Measurements from ENCODE around the gene SUN5.
"Not testable (repeated sequence)": the region's sequence is repeated elsewhere in the genome, so short reads cannot be mapped to it uniquely, and the experiment has no call there.

The SUN5 gene

DNA sequence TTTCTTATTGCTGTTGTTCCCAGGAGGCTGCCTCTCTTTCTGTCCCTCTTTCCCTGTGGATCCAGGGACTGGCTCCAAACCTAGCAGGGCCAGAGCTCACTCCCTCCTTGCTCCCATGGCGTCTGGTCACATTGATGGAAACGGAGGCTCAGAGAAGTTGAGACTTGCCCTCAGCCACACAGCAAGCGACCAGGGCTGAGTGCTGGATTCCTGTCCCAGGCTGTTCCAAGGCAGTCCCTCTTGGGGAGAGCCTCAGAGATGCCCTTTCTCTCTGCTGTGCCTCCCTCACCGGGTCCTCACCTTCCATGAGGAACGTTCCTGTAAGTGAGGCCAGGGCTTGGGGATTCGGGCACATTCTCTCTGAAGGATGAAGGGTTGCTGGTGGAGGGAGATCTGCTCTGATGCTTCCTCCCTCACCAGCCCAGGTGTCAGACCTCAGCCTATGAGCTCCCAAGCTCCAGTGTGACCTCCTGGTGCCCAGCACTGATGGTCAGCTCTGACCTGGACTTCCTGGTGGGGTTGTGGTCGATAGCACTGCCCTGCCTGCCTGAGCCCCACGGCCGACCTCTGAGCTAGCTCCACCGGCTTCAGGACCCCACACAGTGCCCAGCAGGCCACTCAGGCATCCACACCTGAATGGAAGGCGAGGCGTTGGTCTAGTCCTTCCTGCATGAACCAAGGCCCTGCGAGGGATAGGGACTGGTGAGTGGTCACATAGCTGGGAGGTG is 26.8 kb downstream of the SUN5 start:
- DNase-seq (ENCODE audit: low read depth) = no peak

DNA sequence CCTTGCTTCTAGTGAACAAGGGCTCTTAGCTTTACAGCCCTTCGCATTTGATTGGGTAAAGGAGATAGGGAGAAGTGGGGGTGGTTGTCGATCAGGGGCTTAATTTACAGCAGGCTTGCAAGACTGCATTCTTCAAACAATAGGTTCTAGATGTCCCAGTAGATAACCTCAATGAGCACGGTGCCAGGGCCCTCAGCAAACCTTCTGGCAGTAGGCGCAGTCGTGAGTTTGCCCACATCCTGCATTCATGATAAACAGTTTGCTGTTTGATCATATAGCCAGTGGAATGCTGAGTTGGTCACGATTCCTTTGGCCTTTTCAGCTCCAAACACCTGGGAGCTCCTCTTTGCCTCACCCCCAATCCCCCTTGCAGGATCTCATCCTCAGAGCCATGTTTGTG is 27.5 kb downstream of the SUN5 start:
- no peak for DNase-seq (ENCODE audit: low read depth)

DNA sequence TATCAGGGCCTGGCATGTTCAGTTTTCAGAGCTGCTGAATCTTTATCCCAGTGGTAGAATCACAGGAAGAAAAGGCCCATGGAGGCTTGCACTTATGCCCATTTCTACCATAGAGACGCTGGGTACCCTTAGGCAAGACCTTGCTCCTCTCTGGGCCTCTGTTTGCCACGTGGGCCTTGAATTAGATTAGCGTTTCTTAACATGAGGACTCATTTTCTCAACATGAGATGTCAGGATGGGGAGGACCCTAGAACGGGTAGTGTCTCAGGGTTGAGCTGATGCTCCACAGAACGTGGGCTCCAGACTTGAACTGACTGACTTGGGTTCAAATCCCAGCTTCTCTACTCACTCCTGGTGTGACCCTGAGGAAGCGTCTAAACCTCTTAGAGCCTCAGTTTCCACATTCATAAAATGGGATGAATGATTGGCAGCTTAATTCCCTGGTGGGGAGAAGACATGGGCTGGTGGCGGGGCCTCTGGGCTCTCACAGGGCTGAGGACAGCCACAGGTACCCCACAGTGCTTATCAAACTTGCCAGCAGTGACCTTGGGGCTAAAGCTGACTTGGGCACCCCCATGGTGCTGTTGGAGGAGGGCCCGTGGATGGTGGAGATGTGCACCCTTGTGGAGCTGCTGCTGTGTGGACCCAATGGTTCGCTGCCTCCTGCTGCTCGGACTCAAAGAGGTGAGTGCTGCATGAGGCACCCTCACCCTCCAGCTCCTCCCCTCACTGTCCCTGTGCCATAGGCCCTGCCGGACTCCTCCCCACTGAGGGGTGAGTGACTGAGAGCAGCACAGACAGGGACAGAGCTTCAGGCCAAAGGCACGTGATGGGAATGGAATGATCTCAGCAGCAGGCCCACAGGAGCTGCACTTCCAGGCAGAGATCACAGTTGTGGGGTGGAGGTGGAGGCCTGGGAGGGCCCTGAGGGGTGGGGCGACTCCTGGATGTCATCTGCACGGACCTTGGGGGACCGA is 28.2 kb downstream of the SUN5 start:
- DNase-seq (ENCODE audit: low read depth) = peak; percentile 14

DNA sequence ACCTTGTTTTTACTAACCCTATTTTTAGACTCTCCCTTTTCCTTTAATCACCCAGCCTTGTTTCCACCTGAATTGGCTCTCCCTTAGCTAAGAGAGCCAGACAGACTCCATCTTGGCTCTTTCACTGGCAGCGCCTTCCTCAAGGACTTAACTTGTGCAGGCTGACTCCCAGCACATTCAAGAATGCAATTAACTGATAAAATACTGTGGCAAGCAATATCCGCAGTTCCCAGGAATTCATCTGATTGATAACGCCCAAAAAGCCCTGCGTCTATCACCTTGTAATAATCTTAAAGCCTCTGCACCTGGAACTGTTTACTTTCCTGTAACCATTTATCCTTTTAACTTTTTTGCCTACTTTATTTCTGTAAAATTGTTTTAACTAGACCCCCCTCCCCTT is 29.1 kb downstream of the SUN5 start:
- not testable (repeated sequence) for DNase-seq (ENCODE audit: low read depth)

DNA sequence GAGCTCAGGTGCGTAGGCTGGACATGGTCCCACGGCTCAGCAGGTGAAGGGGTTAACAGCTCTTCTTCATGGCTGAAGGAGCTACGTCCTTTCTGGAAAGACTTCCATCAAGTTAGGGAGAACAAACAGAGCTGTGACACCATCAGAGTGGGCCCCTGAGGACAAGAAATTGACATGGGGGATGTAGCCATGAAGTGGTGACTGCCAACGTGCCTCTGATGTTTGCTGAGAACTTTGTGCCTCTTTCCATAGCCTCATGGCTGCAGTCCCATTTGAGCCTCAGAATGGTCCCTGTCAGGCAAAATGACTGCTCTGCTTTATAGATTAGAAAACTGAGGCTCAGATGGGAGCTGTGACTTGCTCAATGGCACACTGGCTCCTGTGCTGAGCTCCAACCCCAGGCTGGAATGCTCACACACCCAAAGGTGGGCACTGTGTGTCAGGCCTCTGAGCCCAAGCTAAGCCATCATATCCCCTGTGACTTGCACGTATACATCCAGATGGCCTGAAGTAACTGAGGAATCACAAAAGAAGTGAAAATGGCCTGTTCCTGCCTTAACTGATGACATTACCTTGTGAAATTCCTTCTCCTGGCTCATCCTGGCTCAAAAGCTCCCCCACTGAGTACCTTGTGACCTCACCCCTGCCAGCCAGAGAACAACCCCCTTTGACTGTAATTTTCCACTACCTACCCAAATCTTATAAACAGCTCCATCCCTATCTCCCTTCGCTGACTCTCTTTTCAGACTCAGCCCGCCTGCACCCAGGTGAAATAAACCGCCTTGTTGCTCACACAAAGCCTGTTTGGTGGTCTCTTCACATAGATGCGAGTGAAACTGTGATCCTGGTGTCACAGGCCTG is 29.8 kb downstream of the SUN5 start:
- DNase-seq (ENCODE audit: low read depth) = not testable (repeated sequence)

DNA sequence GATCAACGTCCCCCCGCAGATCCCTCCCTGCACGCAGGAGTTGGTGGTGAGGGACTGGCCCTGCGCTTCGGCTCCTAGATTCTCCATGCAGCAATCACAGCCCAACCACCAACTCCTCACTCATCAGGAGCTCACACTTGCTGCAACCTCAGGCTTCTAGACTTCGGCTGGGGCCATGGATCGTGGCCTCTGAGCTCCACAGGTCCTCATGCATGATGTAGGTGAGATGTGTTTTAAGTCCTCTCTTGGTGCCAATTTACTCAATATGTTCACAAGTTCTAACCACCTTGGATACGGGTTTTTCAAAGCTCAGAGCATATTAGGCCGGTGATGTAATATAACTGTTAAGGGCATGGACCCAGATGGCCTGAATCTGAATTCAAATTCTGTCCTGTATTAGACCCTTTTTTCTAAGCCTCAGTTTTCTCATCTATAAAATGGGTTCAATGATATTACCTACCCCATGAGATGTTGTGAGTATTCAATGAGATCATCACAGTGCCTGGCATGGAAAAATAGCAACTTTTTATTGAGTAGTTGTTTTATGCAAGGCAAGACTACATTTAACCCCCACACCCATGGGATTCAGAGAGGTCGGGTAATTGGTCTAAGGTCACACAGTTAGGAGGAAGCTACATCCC is 31.0 kb downstream of the SUN5 start:
- DNase-seq (ENCODE audit: low read depth) = no peak

DNA sequence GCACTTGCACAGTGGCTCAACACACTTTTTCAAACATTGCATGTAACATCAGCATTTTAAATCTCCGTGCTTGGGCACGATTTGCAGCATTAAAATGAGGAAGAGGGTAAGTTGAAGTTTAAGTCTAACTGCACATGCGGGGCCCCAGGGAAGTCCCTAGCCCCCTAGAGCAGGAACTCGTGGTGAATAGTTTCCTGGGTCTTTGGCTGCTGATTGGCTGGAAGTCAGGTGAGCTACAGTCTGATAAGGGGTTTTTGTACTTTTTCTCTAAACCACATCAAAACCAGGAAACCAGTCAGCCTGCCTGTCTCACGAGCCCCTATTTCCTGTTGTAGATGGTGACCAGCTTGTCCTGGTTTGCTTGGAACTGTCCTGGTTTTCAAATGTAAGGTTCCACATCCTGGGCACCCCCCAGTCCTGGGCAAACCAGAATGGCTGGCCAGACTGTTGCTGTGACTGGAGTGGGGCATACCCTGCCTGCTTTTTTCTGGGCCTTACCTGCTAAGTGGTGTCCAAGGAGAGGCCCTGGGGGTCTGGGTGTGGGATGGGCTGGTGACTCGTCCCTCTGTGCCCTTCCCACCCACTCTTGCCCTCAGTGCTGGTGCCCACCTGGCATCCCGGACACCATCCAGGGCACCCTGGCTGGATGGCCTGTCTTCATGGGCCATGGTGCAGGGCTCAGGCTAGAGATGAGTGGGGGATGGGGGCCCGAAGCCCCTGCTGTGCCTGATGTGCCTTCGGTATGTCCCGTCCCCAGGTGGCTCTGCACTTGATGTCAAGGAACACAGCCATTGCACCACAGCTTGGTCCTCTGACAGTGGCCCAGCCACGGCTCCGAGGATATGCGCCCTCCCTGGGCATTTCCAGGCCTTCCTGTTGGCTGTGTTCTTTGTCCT is 31.8 kb downstream of the SUN5 start:
- no peak for DNase-seq (ENCODE audit: low read depth)

DNA sequence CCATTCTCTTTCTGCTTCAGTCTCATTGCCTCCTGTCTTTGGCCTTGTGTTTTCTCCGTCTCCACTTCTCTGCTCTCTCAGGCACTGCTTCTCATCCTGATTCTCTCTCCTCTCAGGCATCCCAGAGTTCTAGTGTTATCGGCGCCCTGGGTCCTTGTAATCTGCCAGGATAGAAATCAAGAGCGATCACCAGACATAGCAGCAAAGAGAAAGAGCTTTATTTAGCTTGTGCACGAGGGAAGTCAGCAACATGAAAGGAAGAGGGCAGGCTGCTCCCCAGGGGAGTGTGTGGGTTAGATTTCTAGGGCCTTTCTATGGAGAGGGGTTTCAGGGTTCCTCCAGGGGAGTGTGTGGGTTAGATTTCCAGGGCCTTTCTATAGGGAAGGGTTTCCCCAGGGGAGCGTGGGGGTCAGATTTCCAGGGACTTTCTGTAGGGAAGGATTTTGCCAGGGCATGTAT is 32.5 kb downstream of the SUN5 start:
- no peak for DNase-seq (ENCODE audit: low read depth)

DNA sequence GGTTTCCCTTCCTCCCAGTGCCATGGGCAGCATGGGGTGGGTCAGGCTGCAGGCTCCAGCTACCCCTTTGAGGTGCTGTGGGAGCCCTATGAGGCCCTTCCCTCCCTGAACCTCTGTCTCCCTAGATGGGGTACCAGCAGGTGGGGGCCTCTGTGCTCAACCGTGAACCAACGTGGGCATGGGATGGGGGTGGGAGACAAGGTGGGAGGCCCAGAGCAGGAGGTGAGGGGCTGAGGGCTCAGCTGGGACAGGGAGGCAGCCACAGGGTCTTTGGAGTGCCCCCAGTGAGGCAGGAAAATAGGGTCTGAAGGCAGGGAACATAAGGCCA is 33.3 kb downstream of the SUN5 start:
- DNase-seq (ENCODE audit: low read depth) = no peak

DNA sequence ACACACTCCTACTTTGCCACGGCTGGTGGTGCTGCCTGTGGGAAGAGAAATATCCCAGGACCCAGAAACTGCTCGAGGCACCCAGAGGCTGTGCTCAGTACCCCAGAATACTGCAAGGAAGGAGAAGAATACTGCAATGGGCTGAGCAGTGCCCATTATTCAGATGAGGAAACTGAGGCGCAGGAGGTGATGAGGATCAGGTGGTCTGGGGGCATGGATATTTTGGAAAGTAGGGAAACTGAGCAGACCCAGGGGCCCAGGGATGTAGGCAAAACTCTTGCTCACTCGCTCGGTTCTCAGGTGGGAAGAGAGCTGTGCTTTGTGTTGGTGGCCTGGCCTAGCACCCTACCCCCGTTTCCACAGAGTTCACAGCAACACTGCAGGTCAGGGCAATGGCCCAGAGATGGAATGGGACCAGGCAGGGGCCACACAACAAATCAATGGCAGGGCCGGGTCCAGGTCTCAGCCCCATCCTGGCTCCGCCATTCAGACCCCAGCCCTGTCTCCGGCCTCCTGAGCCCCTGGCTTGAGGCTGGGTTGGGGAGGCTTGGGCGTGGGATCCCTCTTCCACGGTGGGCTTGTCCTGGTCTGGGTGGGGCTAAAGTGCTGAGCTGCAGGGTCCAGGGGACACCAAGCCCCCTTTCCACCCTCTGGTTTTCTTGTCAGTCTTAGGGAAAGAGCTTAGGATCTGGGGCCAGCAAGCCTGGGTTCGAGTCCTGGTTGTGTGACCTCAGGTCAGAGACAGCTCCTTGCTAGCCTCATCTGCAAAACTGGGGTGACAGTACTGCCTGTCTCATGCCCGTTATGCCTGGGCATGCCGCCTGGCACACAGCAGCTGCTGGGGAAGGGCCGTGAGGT is 33.9 kb downstream of the SUN5 start:
- DNase-seq (ENCODE audit: low read depth) = no peak

DNA sequence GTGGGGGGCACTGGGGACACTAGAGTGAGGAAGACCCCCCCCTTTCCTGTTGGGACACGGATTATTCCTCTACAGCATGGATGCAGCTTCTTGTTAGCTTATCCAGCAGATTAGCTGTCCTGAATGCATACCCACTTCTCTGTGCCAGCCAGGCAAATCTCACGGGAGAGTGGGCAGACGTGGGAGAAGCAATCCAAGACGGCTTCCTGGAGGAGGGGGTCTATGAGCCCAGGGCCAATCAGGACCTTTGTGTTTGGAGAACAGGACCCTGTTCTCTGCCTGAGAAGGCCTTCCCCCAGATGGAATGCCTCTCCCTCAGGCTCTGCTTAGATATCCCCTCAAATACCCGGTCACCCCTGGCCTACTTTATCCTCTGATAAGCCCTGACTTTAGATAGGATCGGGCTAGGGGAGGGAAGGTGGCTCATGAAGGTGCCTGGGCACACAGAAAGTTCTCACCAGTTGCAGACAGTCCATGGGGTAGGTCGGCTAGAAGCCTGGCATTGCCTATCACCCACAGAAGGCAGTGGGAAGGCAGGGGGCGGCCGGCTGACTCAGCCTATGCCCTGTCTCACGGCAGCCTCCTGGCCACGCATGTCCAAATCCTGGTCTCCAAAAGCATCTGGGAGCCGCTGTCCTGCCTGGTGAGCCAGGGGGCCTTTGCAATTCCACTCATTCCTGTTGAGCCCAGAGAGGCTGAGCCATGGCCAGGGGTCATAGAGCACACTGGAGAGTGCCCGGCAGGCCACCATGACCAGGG is 34.7 kb downstream of the SUN5 start:
- no peak for DNase-seq (ENCODE audit: low read depth)

DNA sequence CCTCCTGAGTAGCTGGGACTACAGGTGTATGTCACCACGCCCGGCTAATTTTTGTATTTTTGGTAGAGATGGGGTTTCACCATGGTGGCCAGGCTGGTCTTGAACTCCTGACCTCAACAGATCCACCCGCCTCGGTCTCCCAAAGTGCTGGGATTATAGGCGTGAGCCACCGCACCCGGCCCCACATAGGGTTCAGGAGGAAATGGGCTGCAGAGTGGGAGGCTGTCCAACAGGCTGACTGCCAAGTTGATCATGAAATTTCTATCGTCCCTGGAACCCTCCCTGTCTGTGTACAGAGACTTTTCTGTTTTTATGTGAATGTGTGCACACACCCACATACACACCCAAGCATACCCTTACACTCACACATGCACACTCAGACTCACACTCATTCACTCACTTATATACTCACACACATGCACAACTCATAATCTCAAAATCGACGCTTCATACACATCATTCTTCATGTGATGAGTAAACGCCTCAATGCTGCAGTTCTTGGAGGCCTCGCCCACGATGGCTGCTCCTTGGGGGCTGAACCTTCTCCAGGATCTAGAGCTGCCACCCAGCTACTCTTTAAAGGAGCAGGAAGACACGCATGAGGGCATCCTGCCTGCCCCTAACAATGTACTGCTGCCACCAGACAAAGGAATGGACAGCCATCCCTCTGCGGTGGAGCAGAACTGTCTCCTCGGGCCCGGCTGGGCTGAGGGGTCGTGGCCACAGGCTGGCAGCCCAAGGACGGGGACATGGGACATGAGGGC is 35.6 kb downstream of the SUN5 start:
- DNase-seq (ENCODE audit: low read depth) = no peak

DNA sequence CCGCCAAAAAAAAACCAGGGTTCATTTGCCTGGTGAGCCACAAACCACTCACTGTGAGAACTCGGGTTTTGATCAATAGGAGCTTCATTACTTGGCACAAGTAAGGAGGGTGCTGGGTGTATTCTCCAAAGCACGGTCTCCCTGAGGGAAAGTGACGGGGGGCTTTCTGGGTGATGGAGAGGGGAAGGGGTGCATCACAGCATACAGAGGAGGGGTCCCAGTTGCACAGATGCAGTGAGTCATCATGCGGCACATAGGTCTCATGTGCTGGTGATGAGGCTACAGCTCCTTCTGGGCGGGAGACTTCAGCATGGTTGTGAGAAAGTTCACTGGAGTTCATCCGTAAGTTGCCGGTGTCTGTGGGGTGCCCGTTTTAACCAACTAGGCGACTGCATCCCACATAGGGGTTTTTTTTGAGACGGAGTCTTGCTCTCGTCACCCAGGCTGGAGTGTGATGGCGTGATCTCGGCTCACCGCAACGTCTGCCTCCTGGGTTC is 36.2 kb downstream of the SUN5 start:
- no peak for DNase-seq (ENCODE audit: low read depth)

DNA sequence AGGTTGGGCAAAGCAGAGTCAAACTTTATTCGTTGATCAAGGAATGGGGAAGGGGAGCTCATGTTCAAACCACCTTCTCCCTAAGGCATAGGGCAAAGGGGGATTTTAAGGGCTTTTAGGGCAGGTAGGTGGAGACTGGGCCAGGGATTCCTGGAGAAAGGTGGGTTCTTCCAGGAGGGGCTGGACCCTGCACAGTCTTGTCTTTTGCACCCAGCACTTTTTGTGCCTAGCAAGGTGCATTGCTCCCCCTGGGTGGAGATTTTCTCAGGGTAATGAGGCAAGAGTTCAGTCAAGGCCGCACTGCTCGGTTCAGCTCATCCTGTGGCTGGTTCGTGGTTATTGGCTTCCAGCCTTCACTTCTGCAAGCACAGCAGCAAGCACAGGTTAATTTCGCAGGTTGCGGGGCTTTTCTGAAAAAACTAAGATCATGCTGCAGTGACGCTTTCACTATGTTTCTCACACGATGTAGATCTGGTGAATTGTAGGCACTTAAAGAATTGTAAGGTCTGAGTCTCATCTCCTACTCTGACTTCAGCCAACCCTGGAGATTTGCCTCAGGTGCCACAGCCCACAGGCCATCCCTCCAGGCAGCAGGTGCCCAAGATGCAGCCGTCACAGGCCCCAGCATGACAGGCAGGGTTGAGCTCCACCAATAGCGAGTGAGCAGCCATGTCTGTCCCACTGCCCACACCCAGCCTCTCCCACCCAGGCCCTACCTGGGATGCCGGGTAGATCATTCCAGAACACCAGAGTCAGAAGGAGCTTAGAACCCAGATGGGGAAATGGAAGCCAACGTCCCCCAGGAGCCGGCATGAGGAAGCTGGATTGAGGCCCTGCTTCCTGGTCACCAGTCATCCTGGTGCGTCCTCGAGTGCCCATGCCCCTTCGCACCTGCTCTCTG is 37.1 kb downstream of the SUN5 start:
- DNase-seq (ENCODE audit: low read depth) = no peak

DNA sequence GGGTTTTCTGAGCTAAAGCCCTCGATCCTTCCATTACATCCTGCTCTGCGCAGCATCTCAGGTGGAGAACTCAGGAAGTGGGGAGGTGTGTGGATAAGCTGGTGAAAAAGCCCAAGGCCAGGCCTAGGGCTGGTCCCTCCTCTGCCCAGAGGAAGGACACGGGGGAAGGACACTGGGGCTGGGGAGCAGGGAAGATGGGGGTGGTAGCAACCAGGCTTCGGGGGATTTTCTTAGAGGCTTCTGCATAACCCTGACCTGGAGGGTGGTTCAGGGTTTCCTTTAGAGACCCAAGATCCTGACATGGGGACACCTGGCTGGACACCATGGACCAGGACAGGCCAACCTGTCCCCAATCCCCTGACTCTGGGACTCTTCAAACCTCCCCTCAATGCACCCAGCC is 37.9 kb downstream of the SUN5 start:
- DNase-seq (ENCODE audit: low read depth) = no peak

DNA sequence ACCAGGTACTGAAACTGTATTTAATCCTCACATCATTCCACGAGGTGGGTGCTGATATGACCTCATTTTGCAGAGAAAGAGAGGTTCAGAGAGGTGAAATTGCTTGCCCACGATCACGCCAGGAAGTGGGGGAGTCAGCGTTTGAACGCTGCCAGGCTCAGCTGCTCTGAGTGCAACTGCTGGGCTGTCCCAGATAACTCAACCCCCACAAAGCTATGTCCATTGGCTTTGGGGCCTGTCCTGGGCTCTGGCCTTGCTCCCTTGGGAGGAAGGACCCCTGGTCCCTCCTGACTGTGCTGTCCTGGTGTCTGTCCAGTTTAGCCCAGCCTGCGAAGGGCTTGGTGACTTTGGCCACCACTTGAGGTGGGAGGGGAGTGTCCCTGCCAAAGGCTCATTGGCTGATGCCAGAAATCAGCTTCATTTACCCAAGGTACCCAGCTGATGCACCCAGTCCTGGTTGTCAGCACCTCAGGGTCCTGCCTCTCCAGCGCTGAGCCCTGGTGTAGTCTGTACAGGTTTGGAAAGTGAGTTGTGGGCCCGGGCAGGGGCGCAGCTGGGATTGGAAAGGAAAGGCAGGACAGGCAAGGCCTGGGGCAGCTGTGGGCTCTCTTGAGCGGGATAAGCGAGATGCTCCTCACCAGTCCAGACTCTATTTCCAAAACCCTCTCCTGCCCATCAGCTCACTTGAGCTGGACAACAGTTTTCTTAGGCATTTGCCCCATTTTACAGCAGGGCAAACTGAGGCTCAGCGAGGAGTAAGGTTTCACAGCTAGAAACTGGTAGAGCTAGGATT is 38.5 kb downstream of the SUN5 start:
- DNase-seq (ENCODE audit: low read depth) = no peak
